Activated CD4-positive, alpha-beta T cell treated with anti-CD3 and anti-CD28 coated beads, Interleukin-2, amount 10 ng/mL, durations not matched to agents 7 days and 5 days (primary cell): Measurements from ENCODE around the gene JPH3. TPM values are rescaled to one million over a fixed set of nuclear protein-coding genes. Genes with fewer than 3 reads are reported as not detected.

Experiments used
- CTCF ChIA-PET: fragments of 350-600 bp; sonication (Branson Sonifier 250); formaldehyde crosslinking; loops from one replicate; lab custom pipeline; 2021; ENCODE audit warnings: antibody characterized with exemption; lab: Charles Lee
- POLR2A ChIA-PET: fragments of 350-600 bp; sonication (Branson Sonifier 250); formaldehyde crosslinking; loops from one replicate; lab custom pipeline; 2021; ENCODE audit warnings: antibody characterized with exemption; lab: Charles Lee
- DNase-seq: peaks from one replicate; pipeline ENCODE4 v3.0.0-alpha.2; 2020
- H3K27ac Mint-ChIP-seq: one replicate; pipeline ENCODE4 v1.8.0; 2021; ENCODE audit warnings: mild to moderate bottlenecking, moderate library complexity, mixed read lengths
- H3K27me3 Mint-ChIP-seq: one replicate; pipeline ENCODE4 v1.8.0; 2021; ENCODE audit warnings: mixed read lengths
- H3K36me3 Mint-ChIP-seq: one replicate; pipeline ENCODE4 v1.8.0; 2021; ENCODE audit warnings: low read depth, mixed read lengths
- H3K4me1 Mint-ChIP-seq: one replicate; pipeline ENCODE4 v1.8.0; 2021; ENCODE audit warnings: mixed read lengths
- H3K4me3 Mint-ChIP-seq: one replicate; pipeline ENCODE4 v1.8.0; 2021; ENCODE audit warnings: mild to moderate bottlenecking, moderate library complexity, mixed read lengths
- H3K9me3 Mint-ChIP-seq: one replicate; pipeline ENCODE4 v1.8.0; 2021; ENCODE audit warnings: mixed read lengths
- total RNA-seq, 2 experiments: library from RNA; stranded (reverse); gene quantifications; one replicate each; pipeline ENCODE4 v1.2.3, GENCODE V29; 2021

JPH3 gene
- total RNA-seq, 2 experiments from 2014 or later: not detected

DNA sequence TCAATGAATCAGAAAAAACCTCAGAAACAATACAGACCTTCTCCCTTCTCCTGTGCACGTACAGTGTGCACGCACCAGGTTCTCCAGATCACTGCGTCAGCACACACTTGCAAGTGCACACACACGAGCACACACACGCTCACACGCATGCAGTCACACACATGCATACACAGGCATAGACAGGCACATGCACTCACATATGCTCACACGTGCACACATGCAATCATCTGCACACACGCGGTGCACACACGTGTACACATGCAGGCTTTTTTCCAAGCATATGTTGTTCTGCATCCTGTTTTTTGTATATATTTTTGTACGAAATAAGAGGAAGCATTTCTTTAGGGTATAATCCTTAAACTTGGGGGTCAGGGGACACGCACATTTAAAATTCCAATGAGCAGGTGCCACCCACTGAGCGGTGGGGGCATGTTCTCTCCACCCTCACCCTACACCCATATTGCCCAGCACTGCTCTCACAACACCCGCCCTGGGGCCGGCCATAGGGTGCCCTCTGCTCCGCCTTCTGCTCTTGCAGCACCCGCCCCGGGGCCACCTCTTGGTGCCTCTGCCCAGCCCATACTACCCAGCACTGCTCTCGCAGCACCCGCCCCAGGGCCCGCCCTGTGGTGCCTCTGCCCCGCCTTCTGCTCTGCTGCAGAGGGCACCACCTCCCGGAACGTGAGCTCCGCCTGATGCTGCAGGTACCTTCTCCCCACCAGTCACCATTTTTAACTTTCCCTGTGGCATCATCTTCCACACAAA is 142.6 kb downstream of the JPH3 start:
- H3K27ac Mint-ChIP-seq: no peak overlapping the region
- H3K9me3 Mint-ChIP-seq: no peaks in the 10 kb centered on the region
- no peak for DNase-seq
- H3K27me3 Mint-ChIP-seq: no peaks in the 10 kb centered on the region
- H3K4me1 Mint-ChIP-seq: peaks cover 8% of the 10 kb centered on the region
- no peak overlapping the region for H3K4me3 Mint-ChIP-seq
- H3K36me3 Mint-ChIP-seq: peaks cover 48% of the 10 kb centered on the region
- ChIA-PET CTCF (interaction anchor here (0.6 to 1.4 kb wide), 5 partner anchors 8 to 381 kb away, joined by 3 to 5 read pairs (median 4); no protein-coding TSS in a partner anchor), POLR2A (no interaction called here)

DNA sequence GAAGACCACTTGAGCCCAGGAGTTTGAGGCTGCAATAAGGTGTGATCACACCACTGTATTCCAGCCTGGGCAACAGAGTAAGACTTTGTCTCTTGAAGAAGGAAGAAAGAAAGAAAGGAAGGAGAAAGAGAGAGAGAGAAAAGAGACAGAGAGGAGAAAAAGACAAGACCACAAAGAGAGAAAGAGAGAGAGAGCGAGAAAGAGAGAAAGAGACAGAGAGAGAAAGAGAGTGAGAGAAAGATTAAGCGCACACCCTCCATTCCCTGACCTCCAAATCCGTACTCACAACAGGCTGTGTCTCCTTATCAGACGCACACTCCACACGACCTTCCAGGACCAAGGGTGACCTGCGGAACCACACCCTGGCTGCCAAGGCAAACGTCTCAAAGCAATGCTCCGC is 143.9 kb downstream of the JPH3 start:
- ChIA-PET CTCF (interaction anchor here (1.4 kb wide), 2 partner anchors 36 to 125 kb away, joined by 3 to 4 read pairs; no protein-coding TSS in a partner anchor), POLR2A (no interaction called here)
- peaks cover 5% of the 10 kb centered on the region for H3K4me1 Mint-ChIP-seq
- H3K27ac Mint-ChIP-seq: peak overlapping the region; percentile 42
- no peak overlapping the region for H3K4me3 Mint-ChIP-seq
- no peaks in the 10 kb centered on the region for H3K27me3 Mint-ChIP-seq
- peaks cover 51% of the 10 kb centered on the region for H3K36me3 Mint-ChIP-seq
- DNase-seq: no peak
- H3K9me3 Mint-ChIP-seq: no peaks in the 10 kb centered on the region

Other genes starting within 250 kb of the JPH3 start
- 10 to 100 TPM; 27.4 to 30.6 TPM for gene FBXO31, start 218.7 kb upstream of the JPH3 start, total RNA-seq
- 10 to 100 TPM; 50.5 to 55.4 TPM for gene MAP1LC3B, start 210.2 kb upstream of the JPH3 start, total RNA-seq
- gene ZCCHC14, start 109.5 kb upstream of the JPH3 start, total RNA-seq: 1 to 10 TPM; 7.6 to 7.9 TPM
- 100 to 1,000 TPM in 1 of 2 experiments, 10 to 100 TPM in 1; 83.2 to 102 TPM for gene KLHDC4, start 163.5 kb downstream of the JPH3 start, total RNA-seq